Sigmoid colon (tissue), 7 donors: Measurements from ENCODE around the gene NLGN4Y. TPM values are rescaled to one million over a fixed set of nuclear protein-coding genes. Genes with fewer than 3 reads are reported as not detected.
A peak's percentile ranks its signal among the peaks of the same experiment; 100 is the strongest.

Experiments
- DNase-seq: peaks from one replicate; pipeline ENCODE4 v3.0.0-alpha.2; 2019
- H3K27ac ChIP-seq, 4 donors: fragments of 200-600 bp; sonication (generic); one replicate each; pipeline ENCODE4 v1.5.1; 2016 to 2019; ENCODE audit warnings: mild to moderate bottlenecking in 1 of 4
- H3K27me3 ChIP-seq, 3 donors: fragments of 200-600 bp; sonication (generic); one replicate each; pipeline ENCODE4 v1.5.1; 2019; ENCODE audit warnings: mild to moderate bottlenecking in 1 of 3
- H3K36me3 ChIP-seq, 4 donors: fragments of 200-600 bp; sonication (generic); one replicate each; pipeline ENCODE4 v1.5.1; 2016 to 2019
- H3K4me1 ChIP-seq, 4 donors: fragments of 200-600 bp; sonication (generic); one replicate each; pipeline ENCODE4 v1.5.1; 2017 to 2019
- H3K4me3 ChIP-seq, 4 donors: fragments of 200-600 bp; sonication (generic); one replicate each; pipeline ENCODE4 v1.5.1; 2017 to 2019; ENCODE audit warnings: mild to moderate bottlenecking in 2 of 4, moderate library complexity in 1 of 4
- H3K9me3 ChIP-seq, 4 donors: fragments of 200-600 bp in 3 of 4; sonication (generic) in 3 of 4; one replicate each; pipeline versions ENCODE4 v1.5.1 to v1.6.1; 2013 to 2019
- CTCF ChIP-seq, 4 experiments: fragments of 450-650 bp in 3 of 4; fragments of 200-600 bp in 1 of 4; IDR thresholded peaks; one replicate each; pipeline ENCODE4 v1.5.1; 2016 to 2019; ENCODE audit warnings: antibody characterized with exemption in 4 of 4, mild to moderate bottlenecking in 3 of 4, moderate library complexity in 2 of 4
- EP300 ChIP-seq, 4 donors: sonication (generic); formaldehyde crosslinking; IDR thresholded peaks; one replicate each; pipeline ENCODE4 v1.6.1; 2017; ENCODE audit warnings: antibody characterized with exemption in 4 of 4
- POLR2A ChIP-seq, 2 donors: fragments of 450-650 bp; IDR thresholded peaks; one replicate each; pipeline ENCODE4 v1.6.1; 2016; ENCODE audit warnings: antibody characterized with exemption in 2 of 2, mild to moderate bottlenecking in 2 of 2, moderate library complexity in 2 of 2
- POLR2AphosphoS5 ChIP-seq, 4 donors: sonication (generic); formaldehyde crosslinking; IDR thresholded peaks; one replicate each; pipeline ENCODE4 v1.6.1; 2017; ENCODE audit warnings: antibody characterized with exemption in 4 of 4
- WGBS, 2 donors: extraction: QIAGEN DNeasy Blood & Tissue Kit; methylation state at CpG; one replicate each; pipeline ENCODE4 v1.1.7; 2013; 5-methylcytosine and 5-hydroxymethylcytosine counted together
- intact Hi-C: fragments of 100-400 bp; cut with DNase I; formaldehyde crosslinking; loops from one replicate; pipeline ENCODE4 v1.15.1; 2023
- polyA plus RNA-seq, 3 donors: library from polyadenylated mRNA; stranded (reverse); fragments of 200-250 nt; gene quantifications; one replicate each; pipeline ENCODE4 v1.2.3, GENCODE V29; 2013
- total RNA-seq, 4 donors: library from RNA; depleted of rRNA; stranded (reverse); fragments of >200 nt; gene quantifications; one replicate each; pipeline ENCODE4 v1.1.0, GENCODE V29; 2016
- donor health status: healthy with polysubstance abuse.
- donor health status: Bipolar disorder and iron deficiency.
- donor health status: healthy.

NLGN4Y gene
- total and polyA plus RNA-seq, 7 donors: under 0.01 to 46.8 (median 11.0) TPM; not detected in 3

- Histone ChIP-seq H3K4me1 (no peaks in the 10 kb centered on the region), H3K9me3 (no peaks in the 10 kb centered on the region), H3K27me3 (no peaks in the 10 kb centered on the region), H3K27ac (no peak overlapping the region), H3K36me3 (no peaks in the 10 kb centered on the region), H3K4me3 (no peak overlapping the region)
- TF ChIP-seq EP300 (IDR thresholded peaks at IDR 0.05) (no peak), POLR2AphosphoS5 (IDR thresholded peaks at IDR 0.05) (no peak), POLR2A (IDR thresholded peaks at IDR 0.05) (no peak), CTCF (IDR thresholded peaks at IDR 0.05) (no peak)
- intact Hi-C loops: no loop called here
- 97 to 100% methylated on average over 2 of the region's 2 CpGs for whole genome bisulfite sequencing, 2 donors
- DNase-seq: no peak
These were observed 19.7 kb upstream of the NLGN4Y start for GRCh38 chrY:14504592-14504991.

DNA sequence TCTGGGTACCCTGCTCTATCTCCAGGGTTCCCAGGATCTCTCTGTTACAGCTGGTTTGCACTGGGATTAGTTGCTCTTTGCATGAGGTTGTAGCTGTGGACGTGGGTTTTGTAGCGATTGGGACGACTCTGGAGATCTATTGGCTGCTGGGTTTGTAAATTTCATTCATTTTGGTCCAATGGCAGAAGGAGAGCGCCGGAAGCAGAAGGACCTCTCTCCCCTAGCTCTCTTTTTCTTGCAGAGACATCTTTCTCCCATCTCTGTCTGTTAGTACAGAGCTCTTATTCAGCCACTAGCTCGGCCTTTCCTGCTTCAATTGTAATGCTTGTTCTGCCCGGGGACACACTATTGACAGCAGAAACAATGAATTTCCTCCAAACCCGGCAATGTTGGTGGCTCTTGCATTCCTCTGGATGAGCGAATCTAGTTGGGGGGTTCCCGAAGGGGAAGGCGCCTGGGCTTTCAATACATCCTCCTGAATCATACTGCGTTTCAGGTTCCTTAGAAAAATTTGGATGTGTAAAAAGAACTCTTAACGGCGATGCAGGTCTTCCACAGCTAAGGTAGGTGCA is 1.9 kb upstream of the NLGN4Y start:
- no peak for TF ChIP-seq EP300 (IDR thresholded peaks at IDR 0.05)
- no peak for TF ChIP-seq POLR2AphosphoS5 (IDR thresholded peaks at IDR 0.05)
- TF ChIP-seq CTCF (IDR thresholded peaks at IDR 0.05): no peak
- no peak for TF ChIP-seq POLR2A (IDR thresholded peaks at IDR 0.05)
- no peak overlapping the region for H3K27ac ChIP-seq
- WGBS, 2 donors: 4 to 25% methylated on average over 14 of the region's 14 CpGs
- peaks cover 0 to 9% (median 0%) of the 10 kb centered on the region in 4 donors for H3K4me1 ChIP-seq
- H3K4me3 ChIP-seq: peak overlapping the region in 2 of 4 donors; percentile 11 to 61
- no peak for DNase-seq
- no peaks in the 10 kb centered on the region for H3K36me3 ChIP-seq
- intact Hi-C loops: no loop called here
- no peaks in the 10 kb centered on the region for H3K9me3 ChIP-seq
- H3K27me3 ChIP-seq: no peaks in the 10 kb centered on the region

- Histone ChIP-seq H3K9me3 (no peaks in the 10 kb centered on the region), H3K4me3 (peak overlapping the region in 2 of 4 donors; percentile 52 to 61), H3K27ac (peak overlapping the region in 2 of 4 donors; percentile 65 to 76), H3K36me3 (no peaks in the 10 kb centered on the region), H3K4me1 (peaks cover 0 to 12% (median 0%) of the 10 kb centered on the region in 4 donors), H3K27me3 (no peaks in the 10 kb centered on the region)
- 5 to 19% methylated on average over 31 of the region's 31 CpGs for WGBS, 2 donors
- no peak for DNase-seq
- intact Hi-C loops: no loop called here
- TF ChIP-seq EP300 (IDR thresholded peaks at IDR 0.05): no peak
- TF ChIP-seq POLR2AphosphoS5 (IDR thresholded peaks at IDR 0.05): no peak
- no peak for TF ChIP-seq POLR2A (IDR thresholded peaks at IDR 0.05)
- TF ChIP-seq CTCF (IDR thresholded peaks at IDR 0.05): no peak
These were observed 648 bp upstream of the NLGN4Y start for GRCh38 chrY:14523491-14524271.

GRCh38 chrY:14525315-14525714 is 986 bp downstream of the NLGN4Y start:
- WGBS, 2 donors: 3 to 12% methylated on average over 13 of the region's 13 CpGs
- Histone ChIP-seq H3K9me3 (no peaks in the 10 kb centered on the region), H3K27me3 (no peaks in the 10 kb centered on the region), H3K4me3 (peak overlapping the region in 2 of 4 donors; percentile 52 to 61), H3K4me1 (peaks cover 0 to 12% (median 0%) of the 10 kb centered on the region in 4 donors), H3K36me3 (no peaks in the 10 kb centered on the region), H3K27ac (peak overlapping the region in 2 of 4 donors; percentile 65 to 76)
- intact Hi-C loops: no loop called here
- TF ChIP-seq EP300 (IDR thresholded peaks at IDR 0.05) (no peak), CTCF (IDR thresholded peaks at IDR 0.05) (peak in 1 of 4 experiments; percentile 21)
- DNase-seq: no peak
